Measurements from ENCODE around the gene CRISPLD2.
A peak's percentile ranks its signal among the peaks of the same experiment; 100 is the strongest.

The CRISPLD2 gene

DNA sequence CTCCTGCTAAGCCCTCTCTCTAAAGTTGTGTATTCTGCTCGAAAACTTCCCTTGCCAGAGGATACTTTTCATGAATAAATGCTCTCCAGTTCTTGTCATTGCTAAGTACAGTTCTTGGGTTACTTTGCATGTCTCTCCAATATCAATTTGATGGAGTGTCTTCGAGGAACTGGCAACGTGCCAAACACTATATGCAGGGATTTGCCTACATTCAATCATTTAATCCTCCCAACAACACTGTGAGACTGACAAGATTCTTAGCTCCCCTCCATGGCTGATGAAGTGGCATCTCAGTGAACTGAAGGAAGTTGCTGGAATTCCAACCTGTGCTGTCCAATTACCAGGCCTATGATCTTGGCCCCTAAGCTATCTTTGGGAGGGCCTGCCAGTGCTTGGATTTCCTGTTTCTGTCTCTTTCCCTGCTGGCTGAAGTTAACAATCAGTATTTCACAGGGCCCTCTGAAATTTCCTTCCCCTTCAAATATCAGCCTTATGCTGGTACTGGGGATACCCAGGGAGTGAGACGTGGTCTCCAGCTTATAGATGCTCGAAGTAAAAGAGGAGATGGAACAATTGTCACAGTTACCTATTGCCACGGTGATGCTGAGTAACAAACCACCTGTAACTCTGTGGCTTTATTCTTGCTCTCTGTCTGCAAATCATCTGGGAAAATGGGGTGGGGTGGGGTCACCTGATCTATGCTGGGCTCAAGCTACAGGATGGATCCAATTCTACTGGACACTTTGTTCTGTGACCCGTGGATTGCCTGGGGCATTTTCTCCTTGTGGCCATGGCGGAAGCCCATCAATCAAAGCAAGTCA lies 19.4 kb upstream of the CRISPLD2 start:
- no peak for DNase-seq (ENCODE audit: low read depth)

DNA sequence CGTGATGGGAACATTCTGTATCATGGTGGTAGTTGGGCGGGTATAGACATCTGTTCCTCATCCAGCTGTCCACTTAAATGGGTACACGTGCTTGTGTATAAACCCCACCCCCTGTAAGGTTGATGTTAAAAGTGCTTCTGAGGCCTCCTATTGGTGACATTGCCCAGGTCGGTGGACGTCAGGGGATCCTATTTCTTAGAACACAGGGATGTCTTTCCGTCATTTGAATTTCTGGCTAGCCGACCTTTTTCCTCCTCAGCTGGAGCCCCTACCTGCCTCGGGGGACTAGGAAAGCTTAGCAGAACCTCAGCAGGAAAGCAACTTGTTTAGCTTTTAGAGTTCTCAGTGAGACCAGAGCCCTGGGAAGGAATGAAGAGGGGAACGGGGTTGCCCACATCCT lies 16.6 kb upstream of the CRISPLD2 start:
- DNase-seq (ENCODE audit: low read depth): no peak

- no peak for DNase-seq (ENCODE audit: low read depth)
These were observed 15.5 kb upstream of the CRISPLD2 start for GRCh38 chr16:84804326-84804725.

DNA sequence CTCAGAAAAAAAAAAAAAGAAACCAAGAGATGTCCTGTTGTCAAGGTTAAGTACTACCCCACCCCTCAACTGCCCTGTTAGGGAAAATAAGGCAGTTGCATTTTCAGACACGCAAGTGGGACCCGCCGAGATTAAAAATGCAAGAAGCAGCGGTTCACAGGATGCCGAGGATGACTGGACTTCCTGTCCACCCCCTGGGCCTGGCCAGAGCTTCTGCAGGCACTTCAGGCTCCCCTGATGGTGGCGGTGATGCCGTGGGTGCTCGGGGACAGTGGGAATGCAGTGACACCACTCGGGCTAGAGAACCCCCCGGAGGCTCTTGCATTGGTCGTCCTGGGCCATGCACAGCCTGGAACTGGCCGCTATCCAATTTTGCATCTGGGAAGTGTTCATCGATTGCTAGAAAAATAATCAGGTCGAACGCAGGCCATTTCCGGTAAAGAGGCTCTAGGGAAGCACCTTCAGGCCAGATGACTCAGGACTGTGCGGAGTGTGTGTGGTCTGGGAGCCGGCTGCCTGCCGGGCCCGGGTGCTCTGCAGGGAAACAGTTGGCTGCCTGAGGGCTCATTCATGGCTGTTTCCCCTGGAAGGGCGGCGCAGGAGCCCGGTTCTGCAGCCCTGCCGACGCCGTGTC lies 13.4 kb upstream of the CRISPLD2 start:
- peak; percentile 96 for DNase-seq (ENCODE audit: low read depth)

- no peak for DNase-seq (ENCODE audit: low read depth)
These were observed 12.9 kb upstream of the CRISPLD2 start for GRCh38 chr16:84806890-84807258.

DNA sequence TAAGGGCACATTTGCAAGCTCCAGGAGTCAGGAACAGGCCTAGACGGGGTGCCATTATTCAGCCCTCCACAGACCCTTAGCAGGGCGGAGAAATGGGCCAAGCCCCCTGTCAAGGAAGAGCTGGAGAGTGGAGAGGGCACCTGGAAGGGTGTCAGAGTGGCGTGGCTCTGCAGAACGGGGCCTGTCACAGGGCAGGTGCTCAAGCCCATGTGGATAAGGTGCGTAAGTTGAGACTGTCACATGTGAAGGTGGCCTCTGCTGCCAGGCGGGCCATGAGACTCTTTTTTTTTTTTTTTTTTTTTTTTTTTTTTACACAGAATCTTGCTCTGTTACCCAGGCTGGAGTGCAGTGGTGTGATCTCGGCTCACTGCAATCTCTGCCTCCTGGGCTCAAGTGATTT lies 12.0 kb upstream of the CRISPLD2 start:
- no peak for DNase-seq (ENCODE audit: low read depth)

- DNase-seq (ENCODE audit: low read depth): no peak
These were observed 11.0 kb upstream of the CRISPLD2 start for GRCh38 chr16:84808826-84809225.

DNA sequence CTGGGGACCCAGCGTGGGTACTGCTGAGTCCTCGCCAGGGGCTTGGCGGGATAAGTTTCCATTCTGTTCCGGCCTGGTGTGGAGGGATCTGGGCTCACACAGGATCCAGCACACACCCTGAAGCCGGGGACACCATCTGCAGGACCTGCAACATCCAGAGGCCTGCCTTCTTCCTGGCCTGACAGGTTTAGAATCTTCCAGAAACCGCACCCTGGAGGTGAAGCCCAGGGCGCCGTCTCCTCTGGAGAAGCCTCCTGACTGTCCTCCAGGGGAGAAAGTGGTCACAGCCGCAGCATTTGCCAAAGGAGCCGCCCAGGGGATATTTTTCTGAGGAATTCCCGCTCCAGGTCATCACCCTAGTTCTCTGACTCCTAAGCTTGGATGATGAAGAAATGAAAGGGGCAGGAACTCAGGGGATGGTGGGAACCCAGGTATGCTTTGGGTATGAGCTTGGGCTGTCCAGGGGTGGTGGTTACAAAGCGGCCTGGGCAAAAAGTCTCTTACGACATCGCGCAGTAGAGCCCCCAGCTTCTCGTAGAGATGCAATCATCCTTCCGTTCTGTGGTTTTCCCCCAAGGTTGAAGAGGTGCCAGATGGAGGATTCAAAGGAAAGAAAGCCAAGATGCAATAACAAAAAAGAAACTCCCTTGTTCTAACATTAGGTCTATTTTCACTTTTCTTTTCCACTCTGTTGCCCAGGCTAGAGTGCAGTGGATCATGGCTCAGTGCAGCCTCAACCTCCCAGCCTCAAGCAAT lies 9.1 kb upstream of the CRISPLD2 start:
- peak; percentile 97 for DNase-seq (ENCODE audit: low read depth)

DNA sequence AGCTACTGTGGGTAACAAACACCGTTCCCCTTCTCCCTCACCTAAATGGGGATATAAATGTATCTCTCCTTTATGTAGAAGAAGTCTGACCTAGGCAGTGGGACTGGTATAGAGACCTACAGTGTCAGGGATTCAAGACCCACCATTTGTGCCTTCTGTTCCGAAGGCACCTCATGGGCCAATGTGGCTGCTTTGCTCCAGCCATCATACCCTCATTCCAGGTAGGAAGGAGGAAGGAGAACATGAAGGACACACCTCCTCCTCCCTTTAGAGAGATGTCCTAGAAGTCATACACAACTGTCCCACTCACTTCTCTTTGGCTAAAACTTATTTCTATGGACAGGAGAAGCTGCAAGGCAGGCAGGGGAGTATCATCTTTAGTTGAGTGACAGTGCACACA lies 8.3 kb upstream of the CRISPLD2 start:
- no peak for DNase-seq (ENCODE audit: low read depth)

DNA sequence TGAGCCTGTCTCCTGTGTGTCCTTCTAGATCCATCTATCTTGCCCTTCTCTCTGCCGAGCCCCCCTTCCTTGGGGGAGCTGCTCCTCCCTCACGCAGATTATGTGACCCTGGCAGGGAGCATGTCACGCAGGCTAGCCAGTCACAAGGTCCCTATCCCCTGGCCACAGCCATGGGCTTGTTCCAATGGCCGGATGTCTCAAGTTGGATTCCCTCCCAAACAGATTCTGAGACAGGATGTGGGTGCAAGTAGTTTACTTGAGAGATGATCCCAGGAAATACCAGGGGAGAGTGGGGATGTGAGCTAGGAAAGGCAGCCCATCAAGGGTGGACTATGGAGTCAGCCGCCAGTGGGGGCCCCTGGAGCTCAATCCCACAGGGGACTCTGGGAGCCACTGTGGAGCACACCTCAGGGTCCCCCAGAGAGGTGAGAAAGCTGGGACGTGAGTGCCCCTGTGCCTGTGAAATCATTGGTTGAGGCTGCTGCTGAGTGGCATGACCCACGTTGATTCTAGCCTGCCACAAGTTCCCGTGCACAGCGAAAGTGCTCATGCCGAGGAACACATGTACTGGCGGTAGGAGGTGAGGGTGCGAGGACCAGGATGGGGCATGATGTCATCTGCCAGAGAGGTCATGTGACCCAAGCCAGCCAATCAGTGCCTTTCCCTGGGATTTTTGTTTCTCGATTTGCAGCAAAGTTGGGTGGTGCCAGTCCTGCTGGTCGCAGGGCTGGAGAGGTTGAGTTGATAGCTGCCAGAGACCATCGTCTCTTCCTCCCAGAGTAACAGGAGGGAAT lies 6.4 kb upstream of the CRISPLD2 start:
- DNase-seq (ENCODE audit: low read depth): no peak

- DNase-seq (ENCODE audit: low read depth): no peak
These were observed 4.3 kb upstream of the CRISPLD2 start for GRCh38 chr16:84815462-84815861.

- no peak for DNase-seq (ENCODE audit: low read depth)
These were observed 3.8 kb upstream of the CRISPLD2 start for GRCh38 chr16:84816023-84816422.

GRCh38 chr16:84816485-84816884 lies 3.3 kb upstream of the CRISPLD2 start:
- DNase-seq (ENCODE audit: low read depth): no peak

GRCh38 chr16:84817206-84817605 lies 2.6 kb upstream of the CRISPLD2 start:
- DNase-seq (ENCODE audit: low read depth): no peak

- DNase-seq (ENCODE audit: low read depth): no peak
These were observed 2.2 kb upstream of the CRISPLD2 start for GRCh38 chr16:84817613-84818012.

- DNase-seq (ENCODE audit: low read depth): no peak
These were observed 1.7 kb upstream of the CRISPLD2 start for GRCh38 chr16:84818133-84818532.

GRCh38 chr16:84818989-84819643 lies 669 bp upstream of the CRISPLD2 start:
- DNase-seq (ENCODE audit: low read depth): no peak

GRCh38 chr16:84820305-84820684 lies 510 bp downstream of the CRISPLD2 start:
- DNase-seq (ENCODE audit: low read depth): no peak

GRCh38 chr16:84820771-84821170 lies 986 bp downstream of the CRISPLD2 start:
- no peak for DNase-seq (ENCODE audit: low read depth)

DNA sequence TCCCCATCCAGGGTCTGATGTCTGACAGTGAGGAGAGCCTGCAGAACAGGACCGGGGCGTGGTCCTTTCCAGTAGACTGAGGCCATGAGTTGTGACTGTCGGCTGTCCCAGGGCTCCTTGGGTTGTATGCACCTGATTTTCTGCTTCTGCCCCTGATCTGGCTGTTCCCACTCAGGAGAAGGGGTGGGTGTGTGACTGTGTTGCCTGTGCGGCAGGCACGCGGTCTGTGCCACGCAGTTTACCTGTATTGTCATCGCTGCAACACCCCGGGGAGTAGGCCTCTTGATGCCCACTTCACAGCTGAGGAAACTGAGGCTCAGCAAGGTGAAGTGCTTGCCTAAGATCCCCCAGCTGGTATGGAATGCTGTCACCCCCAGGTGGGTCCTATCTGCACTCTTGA lies 1.4 kb downstream of the CRISPLD2 start:
- no peak for DNase-seq (ENCODE audit: low read depth)
